Measurements from ENCODE around the gene KRTAP4-6.
A peak's percentile ranks its signal among the peaks of the same experiment; 100 is the strongest.
"Not testable (repeated sequence)": the region's sequence is repeated elsewhere in the genome, so short reads cannot be mapped to it uniquely, and the experiment has no call there.

Gene KRTAP4-6

DNA sequence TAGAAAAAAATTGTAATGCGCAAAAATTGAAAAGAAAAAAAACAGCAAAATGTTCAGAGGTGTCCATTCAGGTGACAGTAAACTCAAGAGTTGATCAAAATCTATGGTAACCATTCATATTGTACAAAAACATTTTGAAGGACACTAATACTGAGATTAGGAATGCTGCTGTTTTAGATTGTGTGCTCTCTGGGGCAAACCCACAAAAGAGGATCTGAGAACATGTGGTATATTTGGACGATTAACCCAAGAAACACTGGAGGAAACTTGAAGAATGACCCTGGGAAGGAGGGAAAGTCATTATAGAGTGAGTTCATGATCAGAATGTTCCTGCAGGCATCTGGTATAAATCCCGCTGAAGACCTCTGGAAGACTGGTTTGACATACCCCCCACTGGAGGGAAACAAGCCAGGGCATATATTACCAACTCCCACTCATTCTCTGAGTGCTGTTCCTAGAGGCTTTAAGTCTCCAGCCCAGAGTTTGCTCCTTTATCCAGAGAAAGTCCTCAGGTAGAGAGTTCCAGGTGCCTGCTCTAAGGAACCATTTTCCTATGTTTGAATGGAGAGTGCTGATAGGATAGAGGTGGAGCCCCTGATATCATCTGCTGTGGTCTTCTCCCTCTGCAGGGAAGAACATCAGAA is 36.5 kb upstream of the KRTAP4-6 start:
- Histone ChIP-seq H3K27ac (no peak overlapping the region), H3K36me3 (ENCODE audit: insufficient read depth, low read length) (no peaks in the 10 kb centered on the region), H3K9ac (ENCODE audit: insufficient read length) (no peak overlapping the region), H3K9me3 (ENCODE audit: low read depth, low read length) (no peaks in the 10 kb centered on the region), H3K4me3 (no peak overlapping the region)
- no peak for DNase-seq (ENCODE audit: low read depth, low spot score)
- TF ChIP-seq EZH2 (IDR thresholded peaks at IDR 0.05) (no peak), POLR2AphosphoS5 (IDR thresholded peaks at IDR 0.05; ENCODE audit: borderline replicate concordance, low read depth, low read length) (no peak), FOXP2 (optimal IDR thresholded peaks at IDR 0.05; ENCODE audit: control extremely low read depth, extremely low read length, insufficient read depth) (no peak)

DNA sequence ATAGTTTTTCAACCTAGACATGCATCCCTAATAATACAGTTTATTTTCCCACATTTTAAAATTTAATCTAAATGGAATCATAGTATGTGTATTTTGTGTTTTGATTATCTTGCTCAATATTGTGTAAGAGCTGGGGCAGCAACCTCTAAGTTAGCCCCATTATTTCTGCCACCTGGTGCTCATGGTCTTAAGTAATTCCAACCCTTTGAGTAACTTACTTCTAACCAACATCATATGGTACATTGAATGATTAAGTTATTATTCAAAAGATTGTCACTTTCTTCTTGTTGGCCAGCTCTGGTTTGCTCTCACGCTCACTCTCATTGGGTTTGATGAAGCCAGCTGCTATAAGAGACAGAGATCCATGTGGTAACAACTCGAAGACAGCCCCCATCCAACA is 31.5 kb upstream of the KRTAP4-6 start:
- H3K27ac ChIP-seq = no peak overlapping the region
- no peak overlapping the region for H3K9ac ChIP-seq (ENCODE audit: insufficient read length)
- no peaks in the 10 kb centered on the region for H3K36me3 ChIP-seq (ENCODE audit: insufficient read depth, low read length)
- H3K4me3 ChIP-seq = no peak overlapping the region
- DNase-seq (ENCODE audit: low read depth, low spot score) = no peak
- no peaks in the 10 kb centered on the region for H3K9me3 ChIP-seq (ENCODE audit: low read depth, low read length)
- TF ChIP-seq POLR2AphosphoS5 (IDR thresholded peaks at IDR 0.05; ENCODE audit: borderline replicate concordance, low read depth, low read length) = no peak
- no peak for TF ChIP-seq EZH2 (IDR thresholded peaks at IDR 0.05)
- no peak for TF ChIP-seq FOXP2 (optimal IDR thresholded peaks at IDR 0.05; ENCODE audit: control extremely low read depth, extremely low read length, insufficient read depth)

DNA sequence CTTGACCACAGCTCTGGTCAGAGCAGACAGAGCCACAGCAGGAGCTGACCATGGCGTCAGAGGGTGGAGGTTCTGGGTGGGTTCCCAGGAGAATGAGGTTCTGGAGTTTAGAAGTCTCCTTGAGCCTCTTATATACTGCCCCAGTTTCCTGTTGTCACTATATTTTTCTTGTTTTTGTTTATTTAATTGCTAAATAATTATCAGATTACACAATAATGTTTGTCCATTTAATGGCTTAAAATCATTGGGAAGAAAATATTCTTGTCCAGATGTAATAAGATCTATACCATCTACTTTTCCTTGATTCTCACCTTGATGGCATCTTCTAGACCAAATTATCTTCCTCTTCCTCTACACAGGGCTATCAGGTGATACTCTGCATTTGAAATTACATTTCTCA is 27.8 kb upstream of the KRTAP4-6 start, which contains the start of gene KRTAP4-3:
Gene KRTAP4-3 (minus strand): TSS at position 101 of the 400 bp plus-strand sequence. CDS start 49 bp downstream, at position 52.
- TF ChIP-seq FOXP2 (optimal IDR thresholded peaks at IDR 0.05; ENCODE audit: control extremely low read depth, extremely low read length, insufficient read depth) (no peak), POLR2AphosphoS5 (IDR thresholded peaks at IDR 0.05; ENCODE audit: borderline replicate concordance, low read depth, low read length) (no peak), EZH2 (IDR thresholded peaks at IDR 0.05) (no peak)
- no peaks in the 10 kb centered on the region for H3K36me3 ChIP-seq (ENCODE audit: insufficient read depth, low read length)
- peak within 1 kb of the TSS; percentile 77 for H3K27ac ChIP-seq

DNA sequence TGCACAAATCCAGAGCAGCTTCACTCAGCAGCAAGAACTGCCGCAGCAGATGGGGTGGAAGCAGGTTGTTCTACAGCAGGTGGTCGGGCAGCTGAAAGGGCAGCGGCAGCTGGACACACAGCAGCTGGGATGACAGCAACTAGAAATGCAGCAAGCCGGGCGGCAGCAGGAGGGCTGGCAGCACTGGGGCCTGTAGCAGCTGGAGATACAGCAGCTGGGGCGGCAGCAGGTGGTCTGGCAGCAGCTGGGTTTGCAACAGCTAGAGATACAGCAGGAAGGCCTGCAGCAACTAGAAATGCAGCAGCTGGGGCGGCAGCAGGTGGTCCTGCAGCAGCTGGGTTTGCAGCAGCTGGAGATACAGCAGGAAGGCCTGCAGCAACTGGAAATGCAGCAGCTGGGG is 27.2 kb upstream of the KRTAP4-6 start:
- Histone ChIP-seq H3K9me3 (ENCODE audit: low read depth, low read length) (0 out of 2 replicates have a peak, but pooled peaks cover 3% of the 10 kb centered on the region), H3K27ac (peak overlapping the region; percentile 73), H3K9ac (ENCODE audit: insufficient read length) (no peak overlapping the region), H3K4me3 (peak overlapping the region; percentile 46), H3K36me3 (ENCODE audit: insufficient read depth, low read length) (no peaks in the 10 kb centered on the region)
- no peak for DNase-seq (ENCODE audit: low read depth, low spot score)
- TF ChIP-seq EZH2 (IDR thresholded peaks at IDR 0.05) (no peak), POLR2AphosphoS5 (IDR thresholded peaks at IDR 0.05; ENCODE audit: borderline replicate concordance, low read depth, low read length) (no peak), FOXP2 (optimal IDR thresholded peaks at IDR 0.05; ENCODE audit: control extremely low read depth, extremely low read length, insufficient read depth) (no peak)

More for the DNA sequence above, 27.8 kb upstream of the KRTAP4-6 start, which contains the start of gene KRTAP4-3:
- H3K4me3 ChIP-seq = peak within 1 kb of the TSS; percentile 46
- H3K9ac ChIP-seq (ENCODE audit: insufficient read length) = peak within 1 kb of the TSS; percentile 13
- H3K9me3 ChIP-seq (ENCODE audit: low read depth, low read length) = 0 out of 2 replicates have a peak, but pooled peaks cover 3% of the 10 kb centered on the region
- DNase-seq (ENCODE audit: low read depth, low spot score) = no peak

DNA sequence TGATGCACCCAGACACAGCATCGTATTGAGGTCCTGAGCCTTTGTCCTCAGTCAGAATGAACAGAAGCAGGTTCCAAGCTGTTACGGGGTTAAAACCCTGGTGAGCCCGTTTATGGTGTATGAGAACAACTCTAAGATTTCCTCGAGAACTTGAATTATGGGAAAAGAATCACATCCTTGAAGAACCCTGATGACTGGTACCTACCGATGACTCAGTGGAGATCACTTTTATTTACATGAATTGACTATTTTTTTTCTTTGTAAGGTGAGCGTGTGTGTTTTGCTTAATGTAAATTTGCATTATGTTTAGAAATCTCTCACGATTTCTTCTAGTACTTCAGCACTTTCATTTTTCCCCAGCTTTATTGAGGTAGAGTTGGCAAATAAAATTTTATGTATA is 23.5 kb upstream of the KRTAP4-6 start:
- no peak overlapping the region for H3K9ac ChIP-seq (ENCODE audit: insufficient read length)
- no peaks in the 10 kb centered on the region for H3K36me3 ChIP-seq (ENCODE audit: insufficient read depth, low read length)
- no peak for TF ChIP-seq EZH2 (IDR thresholded peaks at IDR 0.05)
- no peak for TF ChIP-seq FOXP2 (optimal IDR thresholded peaks at IDR 0.05; ENCODE audit: control extremely low read depth, extremely low read length, insufficient read depth)
- no peak for TF ChIP-seq POLR2AphosphoS5 (IDR thresholded peaks at IDR 0.05; ENCODE audit: borderline replicate concordance, low read depth, low read length)
- H3K4me3 ChIP-seq = no peak overlapping the region
- H3K27ac ChIP-seq = peak overlapping the region; percentile 42; the same call in 1 of the 2 replicates
- H3K9me3 ChIP-seq (ENCODE audit: low read depth, low read length) = 0 out of 2 replicates have a peak, but pooled peaks cover 3% of the 10 kb centered on the region
- no peak for DNase-seq (ENCODE audit: low read depth, low spot score)

DNA sequence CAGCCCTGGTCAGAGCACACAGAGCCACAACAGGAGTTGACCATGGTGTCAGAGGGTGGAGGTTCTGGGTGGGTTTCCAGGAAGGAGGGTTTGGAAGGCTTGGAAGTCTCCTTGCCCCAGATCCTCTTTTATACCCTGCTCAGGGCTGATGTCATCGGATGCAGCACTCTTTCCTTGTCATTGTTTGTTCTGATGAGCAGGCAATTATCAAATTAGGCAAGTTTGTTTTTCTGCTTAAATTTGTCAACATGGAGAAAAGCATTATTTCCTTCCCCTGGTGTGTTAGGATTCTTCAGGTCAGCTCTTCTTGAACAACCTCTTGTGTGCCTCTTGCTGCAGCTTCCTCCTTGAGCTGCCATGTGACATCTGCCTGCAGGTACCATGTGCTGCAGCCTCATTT is 20.3 kb upstream of the KRTAP4-6 start, which contains the start of gene KRTAP4-4:
Gene KRTAP4-4 (minus strand): TSS at position 101 of the 400 bp plus-strand sequence. CDS start 57 bp downstream, at position 44.
- DNase-seq (ENCODE audit: low read depth, low spot score) = no peak
- H3K9ac ChIP-seq (ENCODE audit: insufficient read length) = no peak within 1 kb of the TSS
- no peak within 1 kb of the TSS for H3K27ac ChIP-seq
- no peak within 1 kb of the TSS for H3K4me3 ChIP-seq
- H3K36me3 ChIP-seq (ENCODE audit: insufficient read depth, low read length) = no peaks in the 10 kb centered on the region
- TF ChIP-seq POLR2AphosphoS5 (IDR thresholded peaks at IDR 0.05; ENCODE audit: borderline replicate concordance, low read depth, low read length) (no peak), FOXP2 (optimal IDR thresholded peaks at IDR 0.05; ENCODE audit: control extremely low read depth, extremely low read length, insufficient read depth) (no peak), EZH2 (IDR thresholded peaks at IDR 0.05) (no peak)
- 0 out of 2 replicates have a peak, but pooled peaks cover 3% of the 10 kb centered on the region for H3K9me3 ChIP-seq (ENCODE audit: low read depth, low read length)

DNA sequence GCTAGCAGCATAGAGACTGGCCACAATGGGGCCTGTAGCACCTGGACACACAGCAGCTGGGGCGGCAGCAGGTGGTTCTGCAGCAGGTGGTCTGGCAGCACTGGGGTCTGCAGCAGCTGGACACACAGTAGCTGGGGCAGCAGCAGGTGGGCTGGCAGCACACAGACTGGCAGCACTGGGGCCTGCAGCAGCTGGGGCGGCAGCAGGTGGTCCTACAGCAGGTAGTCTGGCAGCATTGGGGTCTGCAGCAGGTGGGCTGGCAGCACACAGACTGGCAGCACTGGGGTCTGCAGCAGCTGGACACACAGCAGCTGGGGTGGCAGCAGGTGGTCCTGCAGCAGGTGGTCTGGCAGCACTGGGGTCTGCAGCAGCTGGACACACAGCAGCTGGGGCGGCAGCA is 19.8 kb upstream of the KRTAP4-6 start:
- not testable (repeated sequence) for DNase-seq (ENCODE audit: low read depth, low spot score); H3K27ac ChIP-seq; H3K36me3 ChIP-seq (ENCODE audit: insufficient read depth, low read length); H3K9me3 ChIP-seq (ENCODE audit: low read depth, low read length); H3K9ac ChIP-seq (ENCODE audit: insufficient read length); H3K4me3 ChIP-seq

DNA sequence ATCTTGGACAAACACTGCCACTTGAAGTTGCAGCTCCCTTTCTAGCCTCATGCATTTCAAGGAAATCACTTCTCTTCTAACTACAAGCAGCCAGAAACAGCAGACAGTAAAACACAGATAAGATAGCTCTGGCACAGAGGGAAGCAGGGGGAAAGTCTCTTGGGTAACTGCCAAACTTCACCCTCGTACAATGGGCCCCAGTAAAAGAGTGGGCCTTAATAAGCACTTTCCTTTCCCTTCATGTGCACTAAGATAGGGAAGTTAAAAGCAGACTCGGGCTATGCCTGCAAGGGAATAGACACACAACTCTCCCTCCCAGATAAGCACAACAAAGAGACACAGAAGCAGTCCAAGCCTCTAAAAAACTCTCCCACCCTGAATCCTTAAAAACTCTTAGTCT is 13.5 kb upstream of the KRTAP4-6 start:
- Histone ChIP-seq H3K9me3 (ENCODE audit: low read depth, low read length) (0 out of 2 replicates have a peak, but pooled peaks cover 4% of the 10 kb centered on the region), H3K36me3 (ENCODE audit: insufficient read depth, low read length) (peaks cover 4% of the 10 kb centered on the region; the same call in 1 of the 2 replicates), H3K27ac (peak overlapping the region; percentile 100), H3K9ac (ENCODE audit: insufficient read length) (peak overlapping the region; percentile 58), H3K4me3 (peak overlapping the region; percentile 19; the same call in 1 of the 2 replicates)
- TF ChIP-seq FOXP2 (optimal IDR thresholded peaks at IDR 0.05; ENCODE audit: control extremely low read depth, extremely low read length, insufficient read depth) (no peak), POLR2AphosphoS5 (IDR thresholded peaks at IDR 0.05; ENCODE audit: borderline replicate concordance, low read depth, low read length) (no peak; the same call in 1 of the 2 replicates), EZH2 (IDR thresholded peaks at IDR 0.05) (no peak)
- peak; percentile 60 for DNase-seq (ENCODE audit: low read depth, low spot score)
